ENCODE measurements around the gene PTPA. TPM values are rescaled to one million over a fixed set of nuclear protein-coding genes. Genes with fewer than 3 reads are reported as not detected.

Gene PTPA
- total and polyA plus RNA-seq, 10 of the 15 experiments (the other 5 are each of a cell fraction or from before 2014, with no cell fraction given) = 1.6 to 111 (median 55.1) TPM

- no peaks in the 10 kb centered on the region for H3K79me2 ChIP-seq (ENCODE audit: control insufficient read depth, insufficient read depth, low read length)
- H4K20me1 ChIP-seq (ENCODE audit: control insufficient read depth, insufficient read depth) = no peaks in the 10 kb centered on the region
- H3K27ac ChIP-seq (ENCODE audit: control insufficient read depth, insufficient read depth) = no peak overlapping the region
- no peak overlapping the region for H2AFZ ChIP-seq (ENCODE audit: control insufficient read depth, low read depth, low read length)
- FAIRE-seq (no peak), ATAC-seq (no peak), DNase-seq (ENCODE audit: low read depth, low spot score) (no peak)
- ChIA-PET CTCF (interaction anchor here (0.6 to 13.1 kb wide), 17 partner anchors 8 to 452 kb away, joined by 3 to 273 read pairs (median 9); partner anchors contain the start of gene NTMT1), RAD21 (ENCODE audit: unreplicated experiment) (interaction anchor here (0.5 to 10.4 kb wide), 10 partner anchors 24 to 452 kb away, joined by 3 to 197 read pairs (median 8); partner anchors contain the start of genes C9orf50 and NTMT1), SMC1A (ENCODE audit: uncharacterized antibody, unreplicated experiment) (interaction anchor here (0.9 to 9.1 kb wide), 13 partner anchors 24 to 455 kb away, joined by 3 to 116 read pairs (median 3); partner anchors contain the start of gene NTMT1), POLR2A (interaction anchor here (1.1 kb wide), 1 partner anchor 33 kb away, joined by 3 read pairs; no protein-coding TSS in a partner anchor)
- H3K9me3 ChIP-seq (replicated peaks; ENCODE audit: control insufficient read depth, insufficient read depth, low read length) = no peaks in the 10 kb centered on the region
- H3K4me2 ChIP-seq (ENCODE audit: control insufficient read depth, insufficient read depth) = no peak overlapping the region
- peaks cover 2 to 3% of the 10 kb centered on the region in 2 experiments; a peak in 2 of 4 replicates for H3K27me3 ChIP-seq (replicated peaks in 1 of 2; ENCODE audit: control insufficient read depth in 2 of 2, insufficient read depth in 2 of 2, low read length in 1 of 2)
- H3K4me3 ChIP-seq = no peak overlapping the region
- in situ Hi-C loops (cut with MboI) = loop anchor here (5.0 kb wide), 1 partner anchor 439 kb away; no protein-coding TSS in a partner anchor
- BruUV-seq (replicated peaks) = no TSS peak
- H3K9ac ChIP-seq (ENCODE audit: control insufficient read depth, insufficient read depth, low read length) = no peak overlapping the region
- no peaks in the 10 kb centered on the region for H3K36me3 ChIP-seq (ENCODE audit: control insufficient read depth in 2 of 2, insufficient read depth in 2 of 2, low read length in 1 of 2)
- H3K4me1 ChIP-seq (ENCODE audit: control insufficient read depth, insufficient read depth, low read length) = peaks cover 23% of the 10 kb centered on the region; the same call in 1 of the 2 replicates
- 18% methylated on average over 5 of the region's 5 CpGs for WGBS (ENCODE audit: insufficient coverage, insufficient replicate concordance, low lambda C conversion rate, missing lambda C conversion rate)
- TF ChIP-seq BHLHE40 (IDR thresholded peaks at IDR 0.05; ENCODE audit: borderline replicate concordance in 1 of 2, low read depth in 2 of 2, low read length in 1 of 2) (no peak), RFX5 (IDR thresholded peaks at IDR 0.05; ENCODE audit: low read depth, low read length) (no peak), MEF2B (IDR thresholded peaks at IDR 0.05; ENCODE audit: partially characterized antibody, poor library complexity, severe bottlenecking) (no peak), JUNB (IDR thresholded peaks at IDR 0.05) (no peak), NFYA (IDR thresholded peaks at IDR 0.05; ENCODE audit: borderline replicate concordance, low read depth, low read length) (no peak), STAT1 (conservative IDR thresholded peaks at IDR 0.05) (no peak), CBFB (IDR thresholded peaks at IDR 0.05; ENCODE audit: low read depth) (no peak), HCFC1 (IDR thresholded peaks at IDR 0.05; ENCODE audit: low read length) (no peak), BMI1 (IDR thresholded peaks at IDR 0.05; ENCODE audit: borderline replicate concordance) (no peak), FOXK2 (IDR thresholded peaks at IDR 0.05) (no peak), DPF2 (IDR thresholded peaks at IDR 0.05) (no peak), TBL1XR1 (IDR thresholded peaks at IDR 0.05; ENCODE audit: low read depth, low read length) (no peak), USF2 (IDR thresholded peaks at IDR 0.05; ENCODE audit: borderline replicate concordance, low read depth, low read length) (no peak), PAX8 (IDR thresholded peaks at IDR 0.05) (no peak), POLR2A (IDR thresholded peaks at IDR 0.05; ENCODE audit: low read depth, low read length) (no peak), SIX5 (IDR thresholded peaks at IDR 0.05; ENCODE audit: low read depth, low read length, severe bottlenecking) (no peak), CREM (IDR thresholded peaks at IDR 0.05; ENCODE audit: low read depth) (no peak)
- TF ChIP-seq, protein P1, sequence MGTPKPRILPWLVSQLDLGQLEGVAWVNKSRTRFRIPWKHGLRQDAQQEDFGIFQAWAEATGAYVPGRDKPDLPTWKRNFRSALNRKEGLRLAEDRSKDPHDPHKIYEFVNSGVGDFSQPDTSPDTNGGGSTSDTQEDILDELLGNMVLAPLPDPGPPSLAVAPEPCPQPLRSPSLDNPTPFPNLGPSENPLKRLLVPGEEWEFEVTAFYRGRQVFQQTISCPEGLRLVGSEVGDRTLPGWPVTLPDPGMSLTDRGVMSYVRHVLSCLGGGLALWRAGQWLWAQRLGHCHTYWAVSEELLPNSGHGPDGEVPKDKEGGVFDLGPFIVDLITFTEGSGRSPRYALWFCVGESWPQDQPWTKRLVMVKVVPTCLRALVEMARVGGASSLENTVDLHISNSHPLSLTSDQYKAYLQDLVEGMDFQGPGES (IDR thresholded peaks at IDR 0.05) = no peak
- TF ChIP-seq, protein P2, sequence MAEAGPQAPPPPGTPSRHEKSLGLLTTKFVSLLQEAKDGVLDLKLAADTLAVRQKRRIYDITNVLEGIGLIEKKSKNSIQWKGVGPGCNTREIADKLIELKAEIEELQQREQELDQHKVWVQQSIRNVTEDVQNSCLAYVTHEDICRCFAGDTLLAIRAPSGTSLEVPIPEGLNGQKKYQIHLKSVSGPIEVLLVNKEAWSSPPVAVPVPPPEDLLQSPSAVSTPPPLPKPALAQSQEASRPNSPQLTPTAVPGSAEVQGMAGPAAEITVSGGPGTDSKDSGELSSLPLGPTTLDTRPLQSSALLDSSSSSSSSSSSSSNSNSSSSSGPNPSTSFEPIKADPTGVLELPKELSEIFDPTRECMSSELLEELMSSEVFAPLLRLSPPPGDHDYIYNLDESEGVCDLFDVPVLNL (IDR thresholded peaks at IDR 0.05; ENCODE audit: low read depth, low read length) = no peak
- TF ChIP-seq, protein P3, sequence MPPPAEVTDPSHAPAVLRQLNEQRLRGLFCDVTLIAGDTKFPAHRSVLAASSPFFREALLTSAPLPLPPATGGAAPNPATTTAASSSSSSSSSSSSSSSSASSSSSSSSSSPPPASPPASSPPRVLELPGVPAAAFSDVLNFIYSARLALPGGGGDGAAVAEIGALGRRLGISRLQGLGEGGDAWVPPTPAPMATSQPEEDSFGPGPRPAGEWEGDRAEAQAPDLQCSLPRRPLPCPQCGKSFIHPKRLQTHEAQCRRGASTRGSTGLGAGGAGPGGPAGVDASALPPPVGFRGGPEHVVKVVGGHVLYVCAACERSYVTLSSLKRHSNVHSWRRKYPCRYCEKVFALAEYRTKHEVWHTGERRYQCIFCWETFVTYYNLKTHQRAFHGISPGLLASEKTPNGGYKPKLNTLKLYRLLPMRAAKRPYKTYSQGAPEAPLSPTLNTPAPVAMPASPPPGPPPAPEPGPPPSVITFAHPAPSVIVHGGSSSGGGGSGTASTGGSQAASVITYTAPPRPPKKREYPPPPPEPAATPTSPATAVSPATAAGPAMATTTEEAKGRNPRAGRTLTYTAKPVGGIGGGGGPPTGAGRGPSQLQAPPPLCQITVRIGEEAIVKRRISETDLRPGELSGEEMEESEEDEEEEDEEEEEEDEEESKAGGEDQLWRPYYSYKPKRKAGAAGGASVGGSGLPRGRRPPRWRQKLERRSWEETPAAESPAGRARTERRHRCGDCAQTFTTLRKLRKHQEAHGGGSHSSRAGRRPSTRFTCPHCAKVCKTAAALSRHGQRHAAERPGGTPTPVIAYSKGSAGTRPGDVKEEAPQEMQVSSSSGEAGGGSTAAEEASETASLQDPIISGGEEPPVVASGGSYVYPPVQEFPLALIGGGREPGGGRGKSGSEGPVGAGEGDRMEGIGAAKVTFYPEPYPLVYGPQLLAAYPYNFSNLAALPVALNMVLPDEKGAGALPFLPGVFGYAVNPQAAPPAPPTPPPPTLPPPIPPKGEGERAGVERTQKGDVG (CRISPR knock-in tag; IDR thresholded peaks at IDR 0.05) = no peak
- intact Hi-C loops (cut with micrococcal nuclease; ENCODE audit: unreplicated experiment) = loop anchor here (10.0 kb wide), 2 partner anchors 322 to 442 kb away; no protein-coding TSS in a partner anchor
These were observed 61.6 kb downstream of the PTPA start for GRCh38 chr9:129172816-129173215.
